Right lobe of liver (tissue), 4 donors: ENCODE data around the gene GOLGA3.

ENCODE experiments used
- POLR2A ChIP-seq: fragments of 450-650 bp; IDR thresholded peaks from one replicate; pipeline ENCODE4 v1.6.1; 2017; ENCODE audit warnings: antibody characterized with exemption, mild to moderate bottlenecking
- TF ChIP-seq, protein P1 (sequence below), 4 donors: fragments of 200-600 bp in 3 of 4; fragments of 450-650 bp in 1 of 4; IDR thresholded peaks; one replicate each; pipeline versions ENCODE4 v1.5.1 to v1.8.0; 2016 to 2022; ENCODE audit warnings: antibody characterized with exemption in 4 of 4, mild to moderate bottlenecking in 2 of 4
- donor health status: DM: no; HTN: no; CAD: no.
- donor health status: DM: no; HTN: no; CAD: no.
- donor health status: DM: no; HTN: yes; CAD: no.

DNA sequence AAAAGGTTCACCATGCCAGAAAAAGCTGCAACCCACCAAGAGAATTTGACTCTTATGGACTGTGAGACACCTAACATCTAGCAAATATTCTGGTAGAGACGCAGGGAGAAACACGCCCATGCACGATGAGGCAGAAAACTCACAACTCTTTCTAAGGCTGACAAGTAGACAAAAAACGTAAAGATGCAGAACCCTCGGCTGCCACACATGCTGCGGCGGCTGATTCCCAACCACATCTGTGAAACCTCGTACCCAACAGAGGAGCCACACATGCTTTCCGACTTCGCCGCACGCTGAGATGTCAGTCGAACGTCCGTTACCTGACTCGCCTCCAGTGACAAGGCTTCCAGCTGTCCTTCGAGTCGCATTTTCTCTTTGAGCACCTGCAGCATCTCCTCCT, 21.8 kb downstream of the GOLGA3 start:
- TF ChIP-seq, protein P1, sequence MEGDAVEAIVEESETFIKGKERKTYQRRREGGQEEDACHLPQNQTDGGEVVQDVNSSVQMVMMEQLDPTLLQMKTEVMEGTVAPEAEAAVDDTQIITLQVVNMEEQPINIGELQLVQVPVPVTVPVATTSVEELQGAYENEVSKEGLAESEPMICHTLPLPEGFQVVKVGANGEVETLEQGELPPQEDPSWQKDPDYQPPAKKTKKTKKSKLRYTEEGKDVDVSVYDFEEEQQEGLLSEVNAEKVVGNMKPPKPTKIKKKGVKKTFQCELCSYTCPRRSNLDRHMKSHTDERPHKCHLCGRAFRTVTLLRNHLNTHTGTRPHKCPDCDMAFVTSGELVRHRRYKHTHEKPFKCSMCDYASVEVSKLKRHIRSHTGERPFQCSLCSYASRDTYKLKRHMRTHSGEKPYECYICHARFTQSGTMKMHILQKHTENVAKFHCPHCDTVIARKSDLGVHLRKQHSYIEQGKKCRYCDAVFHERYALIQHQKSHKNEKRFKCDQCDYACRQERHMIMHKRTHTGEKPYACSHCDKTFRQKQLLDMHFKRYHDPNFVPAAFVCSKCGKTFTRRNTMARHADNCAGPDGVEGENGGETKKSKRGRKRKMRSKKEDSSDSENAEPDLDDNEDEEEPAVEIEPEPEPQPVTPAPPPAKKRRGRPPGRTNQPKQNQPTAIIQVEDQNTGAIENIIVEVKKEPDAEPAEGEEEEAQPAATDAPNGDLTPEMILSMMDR (IDR thresholded peaks at IDR 0.05), result no peak
- no peak for TF ChIP-seq POLR2A
